Hindlimb muscle (tissue), 1 donor: ENCODE data around the gene EVI2A. TPM values are rescaled to one million over a fixed set of nuclear protein-coding genes. Genes with fewer than 3 reads are reported as not detected.
"Not testable (repeated sequence)": the region's sequence is repeated elsewhere in the genome, so short reads cannot be mapped to it uniquely, and the experiment has no call there.

Experiments used
- DNase-seq: peaks from one replicate; pipeline ENCODE4 v3.0.0-alpha.2; 2013
- polyA plus RNA-seq: library from polyadenylated mRNA; unstranded; fragments of 120-200 nt; gene quantifications from one replicate; pipeline ENCODE4 v1.2.1, GENCODE V29; 2013; ENCODE audit not compliant: insufficient read length

Gene EVI2A
- polyA plus RNA-seq, 1 donor, result 2.8 TPM

DNA sequence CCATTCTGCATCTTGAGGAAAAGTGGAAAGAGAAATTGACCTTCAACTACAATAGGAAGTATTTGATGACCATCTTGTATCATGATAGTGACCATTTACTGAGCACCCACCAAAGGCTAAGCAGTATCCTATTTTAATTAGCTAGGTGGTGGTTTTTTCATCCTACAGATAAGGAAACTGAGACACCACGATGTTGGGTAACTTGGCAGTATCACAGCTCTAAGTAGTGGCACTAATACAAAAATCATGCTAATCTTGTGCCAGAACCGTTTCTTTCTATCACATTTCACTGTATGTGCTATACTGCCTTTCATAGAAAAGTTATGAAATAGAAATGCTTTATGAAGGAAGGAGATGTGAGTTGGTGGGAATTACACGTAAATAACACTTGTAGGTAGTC, 9.9 kb downstream of the EVI2A start:
- DNase-seq, result no peak

DNA sequence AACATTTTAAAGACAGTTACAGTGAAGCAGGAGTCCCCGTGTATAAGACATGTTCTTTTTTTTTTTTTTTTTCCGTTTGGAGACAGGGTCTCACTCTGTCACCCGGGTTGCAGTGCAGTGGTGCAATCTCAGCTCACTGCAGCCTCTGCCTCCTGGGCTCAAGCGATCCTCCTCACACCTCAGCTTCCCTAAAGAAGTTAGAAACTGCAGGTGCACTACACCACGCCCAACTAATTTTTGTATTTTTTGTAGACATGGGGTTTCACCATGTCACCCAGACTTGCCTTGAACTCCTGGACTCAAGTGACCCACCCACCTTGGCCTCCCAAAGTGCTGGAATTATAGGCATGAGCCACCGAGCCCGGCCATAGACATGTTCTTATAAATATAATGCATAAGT, 10.5 kb downstream of the EVI2A start:
- no peak for DNase-seq

DNA sequence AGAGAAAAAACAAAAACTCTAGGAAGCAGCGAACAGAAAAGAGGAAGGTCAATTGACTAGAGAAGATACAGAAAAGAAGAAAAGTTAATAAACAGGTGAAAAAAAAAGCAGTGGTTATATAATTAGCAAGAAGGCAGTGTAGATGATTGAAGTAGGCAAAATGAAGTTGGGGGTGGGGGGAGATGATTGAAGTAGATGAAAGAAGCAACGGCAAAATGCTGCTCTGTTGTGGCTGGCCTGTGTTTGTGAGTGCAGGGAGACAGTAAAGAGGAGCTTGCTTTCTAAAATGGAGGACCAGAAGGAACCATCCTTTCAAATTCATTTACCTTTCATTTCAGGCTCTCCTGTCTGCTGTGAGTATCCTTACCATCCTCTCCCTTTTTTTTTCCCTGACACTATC, 11.2 kb downstream of the EVI2A start:
- no peak for DNase-seq

DNA sequence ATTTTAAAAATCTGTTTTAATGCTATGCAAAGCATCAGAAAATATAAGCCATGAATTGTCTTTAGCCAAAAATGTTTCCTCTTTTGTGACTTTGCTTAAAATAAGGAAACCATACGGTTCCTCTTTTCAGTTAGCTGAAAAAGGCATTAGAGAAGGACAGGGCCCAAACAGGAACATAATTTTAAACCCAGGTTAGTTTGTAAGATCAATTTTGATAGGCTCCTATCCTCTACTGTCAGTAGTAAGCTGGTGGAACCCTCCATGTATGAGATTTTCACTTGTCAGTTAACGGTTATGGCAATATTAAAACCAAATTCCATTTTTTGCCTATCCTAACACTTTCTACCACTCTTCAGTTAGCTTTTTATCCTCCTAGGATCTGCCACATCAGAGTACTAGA, 11.9 kb downstream of the EVI2A start:
- peak; percentile 14 for DNase-seq

DNA sequence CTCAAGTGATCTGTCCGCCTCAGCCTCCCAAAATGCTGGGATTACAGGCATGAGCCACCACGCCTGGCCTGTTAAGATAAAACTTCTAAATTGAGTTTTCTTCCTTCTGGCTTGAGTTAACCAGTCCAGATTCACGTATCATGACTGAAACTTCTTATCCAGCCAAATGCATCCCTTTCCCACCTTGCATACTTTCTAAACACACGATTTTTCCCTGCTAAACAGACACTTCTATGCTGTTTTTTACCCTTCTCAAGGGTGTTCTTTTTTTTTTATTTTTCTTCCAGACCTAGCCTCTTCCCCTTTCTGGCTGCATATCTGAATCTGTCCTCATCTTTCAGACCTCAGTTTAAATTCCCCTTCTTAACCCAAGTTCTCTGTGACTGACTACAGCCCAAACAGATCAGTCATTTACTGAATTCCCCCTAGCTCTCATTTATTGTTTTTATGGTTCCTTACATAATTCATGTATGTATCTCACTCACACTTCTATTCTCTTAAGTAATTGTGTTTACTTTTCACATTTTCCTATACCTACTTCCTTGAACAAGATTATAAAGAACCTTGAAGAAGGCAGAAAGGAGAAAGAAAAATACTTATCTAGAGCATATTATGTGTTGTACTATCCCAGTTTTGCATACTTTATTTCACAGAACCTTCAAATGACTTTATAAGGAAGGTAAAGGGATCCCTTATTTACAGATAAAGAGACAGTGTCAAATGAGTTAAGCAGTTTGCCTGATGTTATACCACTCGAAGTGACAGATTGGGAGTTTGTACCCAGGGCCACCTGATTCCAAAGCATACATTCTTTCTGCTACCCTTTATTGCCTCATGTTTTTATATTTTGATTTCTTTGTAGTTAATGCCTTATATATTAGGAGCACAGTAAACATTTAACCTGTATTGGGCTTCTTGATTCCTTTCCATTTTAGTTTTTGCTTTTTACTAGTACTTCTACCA, 12.8 kb downstream of the EVI2A start:
- no peak for DNase-seq

DNA sequence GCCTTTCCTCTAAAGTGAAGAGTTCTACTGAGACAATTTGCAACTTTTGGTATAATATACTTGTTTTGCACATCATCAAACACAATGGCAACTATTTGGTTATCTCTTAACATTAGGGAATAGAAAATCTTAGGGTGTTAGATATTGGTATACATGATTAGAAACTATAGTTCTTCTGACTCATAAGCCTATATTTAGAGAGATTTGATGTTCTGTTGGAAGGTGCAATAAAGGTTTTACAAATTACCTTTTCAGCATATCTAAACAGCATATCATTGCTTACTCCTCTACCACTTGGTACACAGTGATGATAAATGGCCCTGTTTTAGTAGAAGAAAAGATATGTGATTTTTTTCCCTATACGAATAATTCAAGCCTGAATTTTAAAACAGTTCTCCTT, 13.8 kb downstream of the EVI2A start:
- DNase-seq, result no peak

DNA sequence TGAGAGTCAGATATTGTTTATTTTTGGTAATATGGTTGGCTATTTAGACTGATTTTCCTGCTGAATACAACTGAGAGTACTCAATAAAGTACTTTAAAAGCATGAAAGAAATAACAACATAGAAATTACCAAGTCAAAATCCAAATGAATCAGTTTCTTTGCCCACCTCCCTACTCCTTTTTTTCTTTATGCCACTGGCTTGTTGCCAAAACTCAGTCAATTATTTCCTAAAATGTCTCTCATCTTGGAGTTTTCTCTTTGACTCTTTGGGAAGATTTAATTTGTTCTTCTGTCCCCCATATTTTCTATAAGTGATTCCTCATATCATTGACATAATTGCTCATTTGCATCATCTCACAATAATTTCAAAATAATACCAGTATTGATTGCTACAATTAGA, 21.8 kb downstream of the EVI2A start:
- no peak for DNase-seq

DNA sequence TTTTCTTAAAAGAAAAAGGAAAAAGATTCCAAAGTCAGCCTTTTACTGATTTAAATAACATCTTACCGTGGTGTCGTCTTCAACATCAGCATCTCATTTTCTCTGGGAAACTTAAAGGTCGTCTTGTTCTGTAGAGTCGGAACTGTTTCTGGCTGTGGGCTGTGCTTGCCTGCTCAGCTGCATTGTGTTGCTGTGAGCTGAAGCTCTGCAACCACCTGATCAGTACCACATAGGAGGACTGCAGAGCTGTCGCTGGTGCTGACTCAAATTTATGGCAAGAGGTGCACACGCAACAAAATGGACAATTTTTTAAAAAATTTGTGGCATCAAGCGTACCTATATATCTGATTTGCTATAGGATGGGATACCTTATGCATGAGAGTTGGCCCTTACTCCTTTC, 24.3 kb downstream of the EVI2A start, which contains the start of gene OMG:
Gene OMG, minus strand, starts transcription at position 150 of the 400 bp plus-strand sequence. CDS start 908 bp downstream, outside the sequence.
- DNase-seq, result no peak

DNA sequence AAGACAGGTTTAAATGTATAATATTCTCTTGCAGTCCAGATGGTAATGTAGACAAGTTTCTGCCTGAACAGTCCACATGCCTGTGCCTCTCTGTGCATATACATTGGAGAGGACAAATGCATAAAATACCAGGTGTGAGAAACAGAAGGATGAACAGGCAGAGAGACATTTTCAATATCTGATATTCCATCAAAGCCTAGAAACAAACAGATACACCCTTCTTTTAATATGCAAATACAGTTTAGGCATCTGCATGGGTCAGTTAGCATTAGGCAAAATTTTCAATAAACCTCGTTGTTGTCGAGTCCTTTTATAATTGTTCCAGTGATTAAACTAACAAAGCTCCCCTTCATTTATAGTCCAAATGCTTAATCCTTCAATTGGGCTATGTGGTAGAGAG, 25.3 kb downstream of the EVI2A start:
- DNase-seq, result no peak

DNA sequence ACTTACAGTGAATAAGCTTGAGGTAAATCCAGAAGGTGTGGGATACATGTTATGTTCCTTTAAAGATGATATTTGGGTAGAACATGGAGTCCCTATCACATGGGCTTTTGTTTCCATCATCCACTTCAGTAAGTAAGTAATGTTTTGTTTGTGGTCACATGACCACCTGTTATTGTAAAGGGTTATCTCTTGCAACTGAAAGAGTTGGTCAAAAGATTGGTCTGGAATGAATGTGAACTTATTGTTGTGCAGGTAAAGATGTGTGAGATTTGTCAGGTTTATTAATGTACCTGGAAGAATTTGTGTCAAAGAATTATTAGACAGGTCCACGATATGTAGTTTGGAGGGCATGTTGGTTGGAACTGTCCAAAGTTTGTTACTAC, 25.9 kb downstream of the EVI2A start:
- no peak for DNase-seq

DNA sequence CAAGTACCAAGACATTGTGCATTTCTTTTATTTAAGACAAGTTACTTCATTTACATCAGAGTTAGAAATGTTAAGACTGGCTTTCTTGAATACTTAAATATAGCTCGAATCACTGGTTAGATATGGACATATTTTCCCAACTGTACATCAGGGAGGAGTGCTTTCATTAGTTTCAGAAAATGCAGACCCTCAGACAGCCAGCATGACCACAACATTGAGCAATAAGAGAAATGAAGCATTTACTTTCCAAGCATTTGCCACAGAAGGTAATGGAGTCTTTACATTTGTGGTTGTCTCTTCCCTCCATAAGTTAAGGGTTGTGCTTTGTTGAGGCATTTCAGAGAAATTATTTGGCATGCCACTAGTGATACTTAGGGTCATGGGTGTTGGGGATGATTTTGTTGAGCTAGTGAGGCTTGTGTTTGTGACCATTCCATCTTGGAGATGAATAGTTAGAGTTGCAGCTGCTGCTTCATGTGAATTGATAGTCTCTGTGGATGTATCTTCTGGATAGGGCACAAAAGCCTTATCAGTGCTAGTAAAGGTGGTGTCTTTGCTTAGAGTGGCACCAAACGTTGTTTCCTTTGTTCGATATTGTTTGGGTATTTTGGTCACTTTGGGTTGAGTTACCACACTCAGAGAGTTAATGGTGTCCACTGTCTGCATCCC, 26.5 kb downstream of the EVI2A start:
- DNase-seq, result no peak

DNA sequence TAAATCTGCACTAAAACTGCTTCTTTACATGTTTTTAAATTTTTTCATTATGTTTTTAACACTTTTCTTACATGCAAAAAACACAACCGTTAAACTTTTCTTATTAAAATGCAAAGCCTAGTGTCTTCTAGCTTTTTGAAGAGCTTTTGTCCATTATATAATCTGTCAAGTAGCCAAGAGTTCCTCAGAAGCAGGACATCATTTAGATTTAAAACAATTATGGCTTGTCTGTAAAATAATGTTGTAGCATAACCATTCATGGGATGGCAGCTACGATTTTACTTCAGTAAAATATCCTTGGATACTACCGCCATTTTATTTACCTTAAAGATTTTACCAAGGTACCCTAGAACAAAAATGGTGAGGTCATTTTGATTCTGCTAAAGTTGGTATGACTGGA, 27.2 kb downstream of the EVI2A start:
- no peak for DNase-seq

DNA sequence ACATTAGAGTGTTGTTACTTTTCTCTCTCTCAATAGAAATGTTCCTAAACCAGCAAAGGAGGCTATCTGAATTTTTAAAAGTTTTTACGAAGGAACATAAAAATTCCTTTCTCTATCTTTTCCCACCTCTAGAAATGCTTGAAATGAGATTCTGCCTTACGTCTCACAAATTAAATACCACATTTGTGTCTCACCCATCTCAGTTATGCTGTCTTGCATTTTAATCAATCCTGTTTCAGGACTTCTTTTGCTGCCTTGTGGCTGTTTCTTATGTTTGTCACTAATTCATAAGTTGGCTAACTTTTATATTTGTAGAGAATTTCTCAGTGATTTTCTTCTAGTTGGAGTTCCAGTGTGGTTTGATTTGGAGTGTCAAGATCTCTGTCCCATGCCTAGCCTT, 27.8 kb downstream of the EVI2A start:
- DNase-seq, result no peak

DNA sequence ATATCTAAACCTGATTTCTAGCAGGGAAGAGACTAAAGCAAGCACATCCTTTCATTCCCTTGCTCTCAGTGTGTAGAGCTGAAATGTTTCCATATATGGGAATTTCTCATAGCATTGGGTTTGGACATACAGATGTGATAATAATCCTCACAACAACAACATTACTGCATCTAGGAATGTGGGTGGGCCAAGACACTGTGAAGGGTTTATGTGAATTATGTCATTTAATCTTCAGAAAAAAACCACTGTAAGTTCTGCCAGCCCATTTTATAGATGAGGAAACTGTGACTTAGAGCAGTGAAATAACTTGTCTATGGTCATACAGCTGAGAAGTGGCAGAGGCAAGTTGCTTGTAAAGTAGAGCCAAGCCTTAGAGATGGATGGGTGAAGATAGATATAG, 29.6 kb downstream of the EVI2A start:
- no peak for DNase-seq

DNA sequence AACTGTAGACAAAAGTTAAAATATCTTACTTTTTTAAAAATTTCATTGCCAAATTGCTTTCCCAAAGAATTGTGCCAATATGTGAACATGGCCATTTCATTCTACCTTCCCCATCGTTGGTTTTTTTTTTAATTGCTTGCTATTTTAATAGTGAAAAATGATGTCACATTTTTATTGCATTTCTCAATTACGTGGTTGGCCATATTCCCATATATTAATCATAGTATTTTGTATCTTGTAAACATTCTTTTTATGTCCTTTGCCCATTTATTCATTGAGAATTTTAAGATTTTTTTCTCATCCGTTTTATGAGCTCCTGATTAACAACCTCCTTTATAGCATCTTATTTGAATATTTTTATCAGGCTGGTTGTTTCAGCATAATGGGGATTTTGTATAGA, 31.6 kb downstream of the EVI2A start:
- no peak for DNase-seq

DNA sequence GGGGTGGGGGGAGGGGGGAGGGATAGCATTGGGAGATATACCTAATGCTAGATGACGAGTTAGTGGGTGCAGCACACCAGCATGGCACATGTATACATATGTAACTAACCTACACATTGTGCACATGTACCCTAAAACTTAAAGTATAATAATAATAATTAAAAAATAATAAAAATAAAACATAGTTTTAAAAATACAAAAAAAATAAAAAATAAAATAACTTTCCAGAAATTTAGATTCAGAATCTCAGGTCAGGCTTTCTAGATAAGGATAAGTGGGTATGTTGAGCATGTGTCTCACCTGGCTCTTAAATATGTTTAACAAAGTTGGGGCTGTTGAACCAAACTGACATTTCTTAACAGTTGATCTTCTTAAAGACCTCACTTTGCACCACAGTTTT, 33.5 kb downstream of the EVI2A start:
- not testable (repeated sequence) for DNase-seq

DNA sequence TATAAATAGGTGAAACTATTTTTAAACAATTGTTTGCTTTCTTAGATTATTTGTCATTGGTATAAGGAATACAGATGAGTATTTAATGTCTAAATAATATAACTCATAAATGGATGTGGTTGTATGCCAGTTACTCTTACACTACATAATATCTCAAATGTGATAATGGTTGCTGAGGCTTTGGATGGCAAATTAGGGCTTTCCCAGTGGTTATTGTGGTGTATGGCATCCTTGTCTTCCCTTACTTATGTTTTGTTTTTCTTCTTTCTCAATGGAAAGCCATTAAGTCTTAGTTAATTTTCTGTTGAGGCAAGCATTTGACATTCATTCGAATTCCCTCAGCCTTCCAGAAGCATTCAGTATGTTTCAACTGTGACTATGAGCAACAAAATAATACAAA, 34.8 kb downstream of the EVI2A start:
- no peak for DNase-seq

DNA sequence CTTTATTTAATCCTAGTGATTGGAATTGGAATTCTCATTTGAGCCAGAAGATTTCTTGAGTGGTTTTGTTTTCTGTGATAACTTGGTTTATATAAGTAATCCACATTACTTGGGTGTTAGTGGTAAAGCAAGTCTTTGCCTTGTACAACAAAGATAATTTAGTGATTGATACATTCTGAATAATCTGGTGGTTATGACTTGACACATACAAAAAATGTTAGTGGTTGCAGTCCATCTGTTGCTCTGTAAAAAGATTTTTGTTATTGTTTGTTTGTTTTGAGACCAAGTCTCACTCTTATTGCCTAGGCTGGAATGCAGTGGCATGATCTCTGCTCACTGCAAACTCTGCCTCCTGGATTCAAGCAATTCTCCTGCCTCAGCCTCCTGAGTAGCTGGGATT, 37.6 kb downstream of the EVI2A start:
- no peak for DNase-seq

DNA sequence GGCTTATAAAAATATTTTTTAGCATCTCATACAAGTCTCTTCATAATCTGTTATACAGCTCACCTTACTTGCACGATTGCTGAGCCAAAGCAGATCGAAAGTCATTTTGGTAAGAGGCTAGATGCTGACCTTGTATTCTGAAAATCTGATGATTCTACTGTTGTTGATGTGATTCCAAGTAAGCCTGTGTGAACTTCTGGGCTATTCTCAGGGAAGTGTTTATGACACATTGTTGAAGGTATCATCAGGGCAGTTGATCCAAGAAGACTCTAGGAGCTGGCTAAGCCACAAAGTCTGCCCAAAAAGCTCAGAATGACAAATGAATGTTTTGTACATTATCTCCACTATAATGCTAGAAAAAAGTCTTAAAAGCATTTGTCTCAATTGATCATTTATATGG, 40.4 kb downstream of the EVI2A start:
- no peak for DNase-seq

DNA sequence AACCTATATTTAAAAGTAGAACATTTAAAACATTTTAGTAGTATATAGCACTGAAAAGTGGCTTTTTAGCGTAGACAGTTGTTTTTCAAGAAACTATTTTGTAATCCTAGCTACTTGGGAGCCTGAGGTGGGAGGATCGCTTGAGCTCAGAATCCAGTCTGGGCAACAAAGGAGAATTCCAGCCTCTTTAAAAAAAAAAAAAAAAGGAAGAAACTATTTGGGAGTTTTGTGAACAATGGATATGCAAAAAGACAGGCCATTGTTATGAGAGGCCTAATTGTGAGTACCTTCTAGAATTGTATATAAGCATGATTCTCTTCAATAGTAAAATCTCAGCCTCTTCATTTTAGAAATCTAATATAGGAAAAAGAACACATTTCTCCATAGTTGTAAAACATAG, 42.0 kb downstream of the EVI2A start:
- DNase-seq, result no peak

DNA sequence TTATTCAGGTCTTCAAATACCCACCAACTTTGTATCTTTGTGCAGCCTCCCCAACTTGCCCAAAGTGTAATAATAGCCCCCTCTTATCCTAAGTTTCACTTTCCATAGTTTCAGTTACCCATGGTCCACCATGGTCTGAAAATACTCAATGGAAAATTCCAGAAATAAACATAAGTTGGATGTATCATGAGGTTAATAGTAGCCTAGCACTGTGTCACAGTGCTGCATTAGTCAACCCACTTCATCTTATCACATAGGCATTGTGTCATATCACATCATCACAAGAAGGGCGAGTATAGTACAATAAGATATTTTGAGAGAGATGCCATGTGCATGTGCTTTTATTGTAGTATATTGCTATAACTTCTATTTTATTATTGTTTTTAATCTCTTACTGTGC, 46.3 kb downstream of the EVI2A start:
- no peak for DNase-seq

DNA sequence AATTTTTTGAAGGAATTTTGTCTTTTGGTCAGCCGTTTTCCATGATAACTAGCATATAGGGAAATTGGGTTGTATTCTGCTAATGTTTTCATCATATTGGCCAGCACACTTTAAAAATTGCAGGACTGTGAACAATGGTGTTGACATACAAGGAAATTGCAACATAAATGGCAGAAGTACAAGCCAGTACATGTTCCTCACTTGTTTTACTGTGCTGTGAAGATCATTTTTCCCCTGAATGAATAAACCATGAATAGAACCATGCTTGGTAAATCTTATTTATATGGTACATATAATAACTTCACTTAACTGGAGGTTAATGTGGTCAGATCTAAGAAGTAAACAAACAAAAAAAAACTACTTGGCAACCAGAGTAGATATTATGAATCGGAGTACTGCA, 47.2 kb downstream of the EVI2A start:
- DNase-seq, result peak; percentile 11

DNA sequence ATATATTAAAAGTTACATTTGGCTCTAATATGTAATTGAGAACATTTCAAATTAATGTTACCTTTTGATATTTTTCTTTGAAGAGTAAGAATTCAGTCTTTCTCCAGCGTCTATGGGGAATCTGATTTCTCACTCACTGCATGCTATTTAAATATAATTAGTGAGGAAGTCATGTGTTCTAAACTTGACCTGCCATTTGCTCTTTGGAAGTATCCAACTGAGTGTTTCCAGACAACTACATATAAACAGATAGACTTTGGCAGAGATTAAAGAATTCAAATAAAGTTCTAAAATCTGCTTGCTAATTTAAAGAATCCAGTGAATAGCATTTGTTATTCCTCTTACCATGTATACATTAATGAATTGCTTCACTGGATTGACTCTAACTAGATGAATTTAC, 47.9 kb downstream of the EVI2A start:
- DNase-seq, result no peak

DNA sequence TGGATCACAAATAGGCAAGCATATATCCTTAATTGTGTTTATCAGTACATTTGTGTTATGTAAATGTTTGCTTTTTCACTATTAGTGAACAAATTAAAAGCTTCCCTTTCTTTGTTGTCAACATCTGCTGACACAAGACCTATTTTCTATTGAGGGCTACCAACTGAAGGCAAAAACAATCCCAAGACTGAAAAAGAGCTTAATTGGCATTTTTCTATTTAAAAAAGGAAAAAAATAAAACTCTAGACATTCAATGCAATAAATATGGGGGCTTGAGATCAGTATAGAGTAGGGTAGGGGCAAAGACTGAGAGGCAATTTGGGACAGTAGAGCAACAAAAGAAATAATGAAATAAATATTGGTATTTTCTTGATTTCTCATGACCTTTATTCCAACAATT, 48.6 kb downstream of the EVI2A start:
- DNase-seq, result no peak
